SK-N-SH treated with all-trans-retinoic acid at 6 μM for 48 hours (cell line): ENCODE measurements around the gene DAGLB.

Source experiments
- ARNTL ChIP-seq: fragments of 450-650 bp; formaldehyde crosslinking; IDR thresholded peaks from 2 replicates; pipeline ENCODE4 v1.5.0; 2020; ENCODE audit warnings: low read depth, mild to moderate bottlenecking, moderate library complexity, borderline replicate concordance
- CSDC2 ChIP-seq: fragments of 250-450 bp; sonication (Bioruptor Pico); IDR thresholded peaks from 2 replicates; pipeline ENCODE4 v1.5.0; 2020; ENCODE audit warnings: mild to moderate bottlenecking, moderate library complexity
- CSRNP3 ChIP-seq: fragments of 250-450 bp; sonication (Bioruptor Pico); IDR thresholded peaks from 2 replicates; pipeline ENCODE4 v1.5.1; 2021; ENCODE audit warnings: mild to moderate bottlenecking, moderate library complexity
- OSR1 ChIP-seq: fragments of 250-450 bp; sonication (Bioruptor Pico); IDR thresholded peaks from 2 replicates; pipeline ENCODE4 v1.8.0; 2022; ENCODE audit warnings: moderate library complexity, mild to moderate bottlenecking, inconsistent platforms
- PATZ1 ChIP-seq: fragments of 250-450 bp; sonication (Bioruptor Pico); IDR thresholded peaks from 2 replicates; pipeline ENCODE4 v1.8.0; 2020; ENCODE audit warnings: mild to moderate bottlenecking, moderate library complexity, borderline replicate concordance
- POU6F1 ChIP-seq: fragments of 250-450 bp; sonication (Bioruptor Pico); IDR thresholded peaks from 2 replicates; pipeline ENCODE4 v1.8.0; 2021; ENCODE audit warnings: low read depth, mild to moderate bottlenecking, moderate library complexity, borderline replicate concordance
- RARB ChIP-seq: fragments of 250-450 bp; sonication (Bioruptor Pico); IDR thresholded peaks from 2 replicates; pipeline ENCODE4 v1.8.0; 2021; ENCODE audit warnings: mild to moderate bottlenecking, moderate library complexity
- TSHZ2 ChIP-seq: fragments of 250-450 bp; sonication (Bioruptor Pico); IDR thresholded peaks from 2 replicates; pipeline ENCODE4 v1.5.0; 2020; ENCODE audit warnings: mild to moderate bottlenecking, moderate library complexity
- ZC3H10 ChIP-seq: fragments of 250-450 bp; sonication (Bioruptor Pico); IDR thresholded peaks from 2 replicates; pipeline ENCODE4 v1.5.1; 2021; ENCODE audit warnings: mild to moderate bottlenecking, moderate library complexity
- ZNF565 ChIP-seq: fragments of 450-650 bp; formaldehyde crosslinking; conservative IDR thresholded peaks from 2 replicates; pipeline ENCODE4 v1.5.0; 2020; ENCODE audit warnings: low read depth, mild to moderate bottlenecking, moderate library complexity
- ZNF70 ChIP-seq: fragments of 450-650 bp; formaldehyde crosslinking; IDR thresholded peaks from 2 replicates; pipeline ENCODE4 v1.5.0; 2020; ENCODE audit warnings: mild to moderate bottlenecking, moderate library complexity

- TF ChIP-seq PATZ1 (CRISPR knock-in tag), result no peak
- no peak for TF ChIP-seq ARNTL (CRISPR knock-in tag)
- no peak for TF ChIP-seq CSRNP3 (CRISPR knock-in tag)
- no peak for TF ChIP-seq POU6F1
- no peak for TF ChIP-seq CSDC2 (CRISPR knock-in tag)
- no peak for TF ChIP-seq TSHZ2 (CRISPR knock-in tag)
- TF ChIP-seq RARB (CRISPR knock-in tag), result no peak
- no peak for TF ChIP-seq ZC3H10
- TF ChIP-seq OSR1 (CRISPR knock-in tag), result no peak
- no peak for TF ChIP-seq ZNF565 (CRISPR knock-in tag)
- TF ChIP-seq ZNF70, result no peak
Measured at GRCh38 chr7:6440381-6440780, 7.4 kb downstream of the DAGLB start.
